Measurements from ENCODE around the gene TMEM120A.

DNA sequence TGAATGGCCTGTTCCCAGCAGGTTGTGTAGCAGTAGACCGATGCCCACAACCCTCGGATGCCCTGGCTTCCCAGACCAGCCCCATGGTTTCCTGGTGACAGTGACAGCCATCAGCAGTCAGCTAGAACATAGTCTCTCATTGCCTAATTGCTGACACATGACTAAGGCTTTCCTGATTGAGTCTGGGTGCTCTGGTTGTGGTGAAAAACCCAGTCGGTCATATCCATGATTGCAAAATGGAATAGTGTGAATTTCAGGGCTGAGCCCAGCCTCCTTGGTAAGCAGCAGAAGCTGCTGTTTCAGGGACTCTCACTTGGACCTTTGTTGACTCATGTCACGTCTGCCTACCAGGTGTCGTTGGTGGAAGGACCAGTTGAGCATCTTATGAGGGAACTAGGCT is 42.9 kb downstream of the TMEM120A start:
- no peak for TF ChIP-seq POLR2A (IDR thresholded peaks at IDR 0.05)
- no peak for TF ChIP-seq CTCF (IDR thresholded peaks at IDR 0.05)
- TF ChIP-seq EP300 (IDR thresholded peaks at IDR 0.05) = no peak
- TF ChIP-seq POLR2AphosphoS5 (IDR thresholded peaks at IDR 0.05) = no peak

Data from gastroesophageal sphincter (tissue), 3 donors.